Smooth muscle cell (in vitro differentiated cells): ENCODE data around the gene FAT2. TPM values are rescaled to one million over a fixed set of nuclear protein-coding genes. Genes with fewer than 3 reads are reported as not detected.

Experiments used
- polyA plus RNA-seq: library from polyadenylated mRNA; unstranded; fragments of >200 nt; fragmentation: Nextera tagmentation; extraction: Ambion mirVana; gene quantifications from 2 replicates; pipeline ENCODE4 v1.2.1, GENCODE V29; 2016
- total RNA-seq: library from RNA; depleted of rRNA; stranded (reverse); fragments of >200 nt; gene quantifications from 2 replicates; pipeline ENCODE4 v1.2.3, GENCODE V29; 2014

Gene FAT2
- total and polyA plus RNA-seq, 2 experiments from 2014 or later, result 0.65 to 10.1 TPM

Other genes with a start within 250 kb of the FAT2 start
- gene SLC36A2, start 243.8 kb downstream of the FAT2 start, total RNA-seq, result not detected in 2 replicates
- not detected in 2 replicates for gene SLC36A2, start 243.8 kb downstream of the FAT2 start, polyA plus RNA-seq
- 8.8 and 15.1 TPM in 2 replicates for gene SLC36A1, start 143.7 kb downstream of the FAT2 start, total RNA-seq
- 6.9 and 8.3 TPM in 2 replicates for gene SLC36A1, start 143.7 kb downstream of the FAT2 start, polyA plus RNA-seq
- 7,113 and 8,137 TPM in 2 replicates for gene SPARC, start 95.6 kb upstream of the FAT2 start, total RNA-seq
- gene SPARC, start 95.6 kb upstream of the FAT2 start, polyA plus RNA-seq, result 13,534 and 19,518 TPM in 2 replicates
- 73.3 and 84.3 TPM in 2 replicates for gene ATOX1, start 167.3 kb upstream of the FAT2 start, total RNA-seq
- 315 and 337 TPM in 2 replicates for gene ATOX1, start 167.3 kb upstream of the FAT2 start, polyA plus RNA-seq
- gene G3BP1, start 180.6 kb upstream of the FAT2 start, total RNA-seq, result 96.8 and 99.4 TPM in 2 replicates
- 63.2 and 69.5 TPM in 2 replicates for gene G3BP1, start 180.6 kb upstream of the FAT2 start, polyA plus RNA-seq